Measurements from ENCODE around the gene C1orf21. TPM values are rescaled to one million over a fixed set of nuclear protein-coding genes. Genes with fewer than 3 reads are reported as not detected.

The C1orf21 gene
- total and polyA plus RNA-seq, 8 donors: 4.1 to 13.9 (median 7.7) TPM

DNA sequence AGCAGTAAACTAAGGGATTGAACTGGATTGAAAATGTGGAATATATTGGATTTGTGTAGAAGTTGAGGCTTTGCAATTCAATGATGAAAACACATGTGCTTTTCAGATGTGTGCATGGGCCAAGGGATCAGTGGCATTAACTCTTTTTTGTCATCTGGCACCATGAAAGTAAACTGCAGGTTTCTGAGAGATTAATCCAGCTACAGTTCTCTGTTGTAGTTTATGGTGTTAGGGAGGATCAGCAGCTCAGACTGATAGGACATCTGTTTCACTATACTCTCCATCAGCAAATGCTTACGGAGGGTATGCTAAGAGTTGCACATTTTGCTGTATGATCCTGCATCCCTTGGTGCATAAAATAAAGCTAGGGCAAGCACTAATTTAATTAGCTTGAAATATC, 82.6 kb downstream of the C1orf21 start:
- no peaks in the 10 kb centered on the region for H3K27me3 ChIP-seq
- intact Hi-C loops (cut with DNase I): no loop called here
- no peak for ATAC-seq
- no peaks in the 10 kb centered on the region for H3K9me3 ChIP-seq
- H3K4me1 ChIP-seq: no peaks in the 10 kb centered on the region
- H3K36me3 ChIP-seq: no peaks in the 10 kb centered on the region
- no peak overlapping the region for H3K27ac ChIP-seq
- WGBS, 2 donors: 96 to 97% methylated on average over 1 of the region's 1 CpG
- no peak overlapping the region for H3K4me3 ChIP-seq
- DNase-seq: no peak
- TF ChIP-seq, protein P1, sequence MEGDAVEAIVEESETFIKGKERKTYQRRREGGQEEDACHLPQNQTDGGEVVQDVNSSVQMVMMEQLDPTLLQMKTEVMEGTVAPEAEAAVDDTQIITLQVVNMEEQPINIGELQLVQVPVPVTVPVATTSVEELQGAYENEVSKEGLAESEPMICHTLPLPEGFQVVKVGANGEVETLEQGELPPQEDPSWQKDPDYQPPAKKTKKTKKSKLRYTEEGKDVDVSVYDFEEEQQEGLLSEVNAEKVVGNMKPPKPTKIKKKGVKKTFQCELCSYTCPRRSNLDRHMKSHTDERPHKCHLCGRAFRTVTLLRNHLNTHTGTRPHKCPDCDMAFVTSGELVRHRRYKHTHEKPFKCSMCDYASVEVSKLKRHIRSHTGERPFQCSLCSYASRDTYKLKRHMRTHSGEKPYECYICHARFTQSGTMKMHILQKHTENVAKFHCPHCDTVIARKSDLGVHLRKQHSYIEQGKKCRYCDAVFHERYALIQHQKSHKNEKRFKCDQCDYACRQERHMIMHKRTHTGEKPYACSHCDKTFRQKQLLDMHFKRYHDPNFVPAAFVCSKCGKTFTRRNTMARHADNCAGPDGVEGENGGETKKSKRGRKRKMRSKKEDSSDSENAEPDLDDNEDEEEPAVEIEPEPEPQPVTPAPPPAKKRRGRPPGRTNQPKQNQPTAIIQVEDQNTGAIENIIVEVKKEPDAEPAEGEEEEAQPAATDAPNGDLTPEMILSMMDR (IDR thresholded peaks at IDR 0.05): no peak
- FAIRE-seq: no peak

DNA sequence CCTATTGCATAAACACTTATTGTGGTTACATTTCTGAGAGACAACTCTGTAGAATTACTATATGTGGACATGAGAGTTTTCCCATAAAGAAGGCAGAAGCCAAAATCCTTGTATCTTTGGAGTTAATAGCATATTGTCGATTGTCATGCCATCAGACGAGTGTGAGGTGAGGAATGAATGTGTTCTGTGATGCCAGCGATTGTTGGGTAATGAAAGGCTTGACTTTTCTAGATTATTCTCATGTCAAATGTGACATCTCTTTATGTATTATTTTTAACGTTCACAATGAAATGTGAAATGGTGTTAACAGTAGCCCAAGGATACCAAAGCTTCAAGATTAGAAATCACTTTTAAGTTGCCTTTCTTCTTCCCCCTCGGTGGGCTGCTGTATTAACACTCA, 84.9 kb downstream of the C1orf21 start:
- no peak overlapping the region for H3K27ac ChIP-seq
- no peaks in the 10 kb centered on the region for H3K9me3 ChIP-seq
- H3K4me3 ChIP-seq: no peak overlapping the region
- no peaks in the 10 kb centered on the region for H3K27me3 ChIP-seq
- ATAC-seq: no peak
- intact Hi-C loops (cut with DNase I): no loop called here
- TF ChIP-seq, protein P1 (IDR thresholded peaks at IDR 0.05): no peak
- FAIRE-seq: no peak
- no peak for DNase-seq
- 79 to 84% methylated on average over 5 of the region's 5 CpGs for WGBS, 2 donors
- H3K4me1 ChIP-seq: no peaks in the 10 kb centered on the region
- no peaks in the 10 kb centered on the region for H3K36me3 ChIP-seq

DNA sequence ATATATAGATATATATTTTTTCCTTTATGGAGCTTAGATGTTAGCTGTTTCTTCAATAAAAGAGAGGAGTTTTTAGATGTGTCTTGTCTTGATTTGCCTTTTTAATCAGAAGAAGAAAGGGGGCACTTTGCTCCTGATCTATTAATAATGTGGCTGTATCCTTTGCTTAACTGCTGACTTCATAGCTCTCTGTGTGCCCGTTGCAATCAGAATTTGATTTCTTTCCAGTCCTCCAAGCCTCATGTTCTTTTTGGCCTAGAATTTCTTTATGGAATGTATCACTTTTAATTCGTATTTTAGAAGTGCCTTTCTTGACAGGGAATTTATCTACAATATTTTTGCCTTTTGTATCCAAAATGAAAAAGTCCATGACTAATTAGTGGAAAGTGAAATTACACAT, 85.3 kb downstream of the C1orf21 start:
- Histone ChIP-seq H3K36me3 (no peaks in the 10 kb centered on the region), H3K4me1 (no peaks in the 10 kb centered on the region), H3K27ac (no peak overlapping the region), H3K4me3 (no peak overlapping the region), H3K9me3 (no peaks in the 10 kb centered on the region), H3K27me3 (no peaks in the 10 kb centered on the region)
- TF ChIP-seq, protein P1 (IDR thresholded peaks at IDR 0.05): no peak
- FAIRE-seq (no peak), ATAC-seq (no peak), DNase-seq (no peak)
- 42 to 70% methylated on average over 2 of the region's 2 CpGs for WGBS, 2 donors
- intact Hi-C loops (cut with DNase I): no loop called here

DNA sequence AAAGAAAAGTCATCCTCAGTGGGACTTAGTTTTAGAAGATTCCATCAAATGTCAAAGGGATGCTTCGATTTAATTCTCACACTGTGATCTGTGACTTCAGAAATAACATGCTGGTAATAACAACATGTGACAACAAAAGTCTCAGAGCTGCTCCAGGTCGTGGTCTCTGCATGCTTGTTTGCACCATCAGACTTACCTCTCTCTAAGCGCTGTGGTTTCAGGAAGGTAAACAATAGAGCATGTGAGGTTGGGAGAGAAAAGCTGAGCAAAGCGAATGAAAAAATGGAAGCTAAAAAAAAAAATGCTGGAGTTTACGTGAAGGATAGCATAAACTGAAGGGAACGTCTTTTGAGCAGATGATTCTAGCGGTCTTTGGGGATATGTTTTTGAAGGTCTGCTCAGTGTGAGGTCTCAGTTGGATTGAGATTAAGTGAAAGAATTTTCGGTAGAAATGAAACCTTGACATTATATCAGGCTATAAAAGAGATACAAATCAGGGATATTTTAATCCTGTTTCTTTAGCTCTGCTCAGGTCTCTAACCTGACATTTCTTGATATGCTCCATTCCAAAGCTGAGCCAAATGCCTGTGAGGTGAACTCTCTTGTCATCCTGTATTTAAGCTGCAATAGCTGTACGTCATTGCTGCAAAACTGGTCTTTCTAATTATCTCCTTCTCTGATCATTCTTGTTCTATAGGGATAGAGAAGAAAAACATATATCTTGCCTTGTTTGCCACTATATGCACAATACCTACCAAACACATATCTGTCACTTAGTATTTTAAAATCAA, 86.5 kb downstream of the C1orf21 start:
- Histone ChIP-seq H3K27ac (no peak overlapping the region), H3K36me3 (no peaks in the 10 kb centered on the region), H3K27me3 (no peaks in the 10 kb centered on the region), H3K4me1 (no peaks in the 10 kb centered on the region), H3K4me3 (no peak overlapping the region), H3K9me3 (no peaks in the 10 kb centered on the region)
- WGBS, 2 donors: 81 to 84% methylated on average over 9 of the region's 9 CpGs
- no peak for ATAC-seq
- TF ChIP-seq, protein P1 (IDR thresholded peaks at IDR 0.05): no peak
- intact Hi-C loops (cut with DNase I): no loop called here
- no peak for DNase-seq
- no peak for FAIRE-seq

DNA sequence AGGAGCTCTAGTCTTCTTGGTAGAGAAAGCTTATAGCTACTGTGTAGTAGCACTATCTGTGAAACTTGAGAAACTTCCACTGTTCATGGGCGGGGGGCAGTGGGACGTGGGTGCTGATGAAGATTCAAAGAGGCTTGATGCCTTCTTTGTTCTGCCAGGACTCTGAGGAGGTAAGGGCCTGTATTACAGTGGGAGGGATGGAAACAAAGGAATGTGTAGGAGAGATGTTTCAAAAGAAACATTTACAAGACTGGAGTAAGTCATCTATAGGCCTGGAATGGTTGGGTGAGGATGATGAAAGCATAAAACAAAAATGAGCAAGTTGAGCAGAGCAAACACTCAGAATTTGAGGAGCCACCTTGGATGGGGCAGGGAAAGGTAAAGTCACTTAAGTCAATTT, 89.4 kb downstream of the C1orf21 start:
- DNase-seq (no peak), ATAC-seq (no peak), FAIRE-seq (no peak)
- 92 to 97% methylated on average over 2 of the region's 2 CpGs for WGBS, 2 donors
- Histone ChIP-seq H3K27ac (no peak overlapping the region), H3K4me1 (no peaks in the 10 kb centered on the region), H3K36me3 (no peaks in the 10 kb centered on the region), H3K27me3 (no peaks in the 10 kb centered on the region), H3K4me3 (no peak overlapping the region), H3K9me3 (no peaks in the 10 kb centered on the region)
- TF ChIP-seq, protein P1 (IDR thresholded peaks at IDR 0.05): no peak
- intact Hi-C loops (cut with DNase I): no loop called here
